H1 (cell line): ENCODE results near the gene GAN. TPM values are rescaled to one million over a fixed set of nuclear protein-coding genes. Genes with fewer than 3 reads are reported as not detected.

Source experiments
- CTCF ChIA-PET: fragments of 300-600 bp; sonication (Branson Sonifier 250); formaldehyde crosslinking; loops from one replicate; lab custom pipeline; 2021; ENCODE audit not compliant: partially characterized antibody; lab: Charles Lee
- POLR2A ChIA-PET: fragments of 300-600 bp; sonication (Branson Sonifier 250); formaldehyde crosslinking; loops from one replicate; lab custom pipeline; 2021; ENCODE audit warnings: inconsistent platforms; ENCODE audit not compliant: partially characterized antibody; lab: Charles Lee
- DNase-seq, 2 experiments: peaks; one replicate each; pipeline versions ENCODE4 v3.0.0 to v3.0.0-alpha.2; 2010 to 2022; ENCODE audit warnings: low spot score in 2 of 2, low read depth in 1 of 2, mixed read lengths in 1 of 2
- FAIRE-seq: peaks from 2 replicates; lab custom pipeline; 2011; peaks lifted over from hg19 to GRCh38; lab: Jason Lieb, UNC
- H2AFZ ChIP-seq: 2 replicates; pipeline ENCODE4 v1.8.1; 2012; ENCODE audit warnings: low read length, inconsistent platforms
- H2AK5ac ChIP-seq: 2 replicates; pipeline ENCODE4 v1.6.1; 2013; ENCODE audit warnings: low read depth, low read length
- H2BK120ac ChIP-seq: replicated peaks from 2 replicates; pipeline ENCODE3; 2013; ENCODE audit warnings: low read depth, low read length, inconsistent platforms
- H2BK12ac ChIP-seq: 2 replicates; pipeline ENCODE4 v1.6.1; 2013; ENCODE audit warnings: low read depth, low read length
- H2BK15ac ChIP-seq: 2 replicates; pipeline ENCODE4 v1.6.1; 2013; ENCODE audit warnings: low read length
- H2BK20ac ChIP-seq: 2 replicates; pipeline ENCODE4 v1.6.1; 2013; ENCODE audit warnings: low read length
- H2BK5ac ChIP-seq: 2 replicates; pipeline ENCODE4 v1.6.1; 2013; ENCODE audit warnings: low read depth, low read length
- H3K14ac ChIP-seq: 2 replicates; pipeline ENCODE4 v1.6.1; 2013; ENCODE audit warnings: inconsistent platforms; ENCODE audit not compliant: insufficient read length
- H3K18ac ChIP-seq: 2 replicates; pipeline ENCODE4 v1.6.1; 2013; ENCODE audit warnings: low read length; ENCODE audit errors: extremely low read depth
- H3K23ac ChIP-seq: 2 replicates; pipeline ENCODE4 v1.6.1; 2013; ENCODE audit warnings: inconsistent platforms; ENCODE audit not compliant: insufficient read length
- H3K23me2 ChIP-seq: 2 replicates; pipeline ENCODE4 v1.6.1; 2013; ENCODE audit warnings: low read depth, low read length
- H3K27ac ChIP-seq: 2 replicates; pipeline ENCODE4 v1.6.1; 2011; ENCODE audit warnings: low read depth, low read length, inconsistent platforms
- H3K27me3 ChIP-seq, 4 experiments: replicated peaks in 1 of 4; 1 replicate in 1 of 4; 2 replicates in 3 of 4; pipeline versions ENCODE4 v1.6.1 to v1.8.1; 2011 to 2013; ENCODE audit warnings: low read length in 3 of 4, mild to moderate bottlenecking in 3 of 4, inconsistent platforms in 2 of 4, mixed read lengths in 2 of 4, moderate library complexity in 1 of 4; ENCODE audit not compliant: control insufficient read depth in 3 of 4, insufficient read depth in 3 of 4; ENCODE audit errors: extremely low read depth in 1 of 4
- H3K36me3 ChIP-seq, 4 experiments: 2 replicates each; pipeline versions ENCODE4 v1.6.1 to v1.8.1; 2011 to 2013; ENCODE audit warnings: mild to moderate bottlenecking in 4 of 4, low read length in 3 of 4, moderate library complexity in 2 of 4, control low read depth in 1 of 4, inconsistent platforms in 1 of 4; ENCODE audit not compliant: insufficient read depth in 4 of 4, control insufficient read depth in 2 of 4
- H3K4ac ChIP-seq: replicated peaks from 2 replicates; pipeline ENCODE3; 2013; ENCODE audit warnings: low read length, low read depth, mixed read lengths, inconsistent platforms; ENCODE audit not compliant: insufficient read length
- H3K4me1 ChIP-seq, 4 experiments: replicated peaks in 1 of 4; 1 replicate in 1 of 4; 2 replicates in 3 of 4; pipeline versions ENCODE4 v1.6.1 to v1.8.1; 2011 to 2013; ENCODE audit warnings: low read length in 3 of 4, inconsistent platforms in 2 of 4, mixed read lengths in 1 of 4; ENCODE audit not compliant: insufficient read depth in 4 of 4, control insufficient read depth in 3 of 4
- H3K4me2 ChIP-seq, 2 experiments: 2 replicates each; pipeline versions ENCODE4 v1.6.1 to v1.8.1; 2011 to 2013; ENCODE audit warnings: low read depth in 2 of 2, low read length in 2 of 2, control low read depth in 1 of 2, inconsistent platforms in 1 of 2, mild to moderate bottlenecking in 1 of 2; ENCODE audit not compliant: insufficient read depth in 1 of 2
- H3K4me3 ChIP-seq, 4 experiments: fragments of 200-600, 300-600 bp in 1 of 4; sonication (generic), shearing (Covaris generic), sonication (Bioruptor Twin) in 1 of 4; 2 replicates each; pipeline versions ENCODE4 v1.5.1 to v1.8.1; 2011 to 2016; ENCODE audit warnings: low read length in 4 of 4, low read depth in 3 of 4, control low read depth in 2 of 4, inconsistent platforms in 2 of 4, mild to moderate bottlenecking in 2 of 4, mixed read lengths in 1 of 4, moderate library complexity in 1 of 4; ENCODE audit not compliant: insufficient read depth in 2 of 4; ENCODE audit errors: extremely low read depth in 1 of 4
- H3K56ac ChIP-seq: replicated peaks from 2 replicates; pipeline ENCODE3; 2013; ENCODE audit warnings: low read depth, mild to moderate bottlenecking, mixed read lengths, low read length, inconsistent platforms; ENCODE audit not compliant: insufficient read length
- H3K79me1 ChIP-seq: 2 replicates; pipeline ENCODE4 v1.6.1; 2013; ENCODE audit warnings: low read depth, low read length, control low read depth
- H3K79me2 ChIP-seq, 2 experiments: 2 replicates each; pipeline versions ENCODE4 v1.6.1 to v1.8.1; 2012 to 2013; ENCODE audit warnings: low read length in 2 of 2, mild to moderate bottlenecking in 2 of 2, inconsistent platforms in 1 of 2; ENCODE audit not compliant: insufficient read depth in 2 of 2, control insufficient read depth in 1 of 2
- H3K9ac ChIP-seq, 4 experiments: replicated peaks in 1 of 4; 1 replicate in 1 of 4; 2 replicates in 3 of 4; pipeline versions ENCODE4 v1.6.1 to v1.8.1; 2011 to 2013; ENCODE audit warnings: low read depth in 3 of 4, low read length in 3 of 4, control low read depth in 2 of 4, mild to moderate bottlenecking in 2 of 4, moderate library complexity in 2 of 4, inconsistent platforms in 1 of 4; ENCODE audit errors: extremely low read depth in 1 of 4
- H3K9me3 ChIP-seq, 2 experiments: 2 replicates each; pipeline versions ENCODE4 v1.6.1 to v1.8.1; 2012 to 2013; ENCODE audit warnings: mild to moderate bottlenecking in 2 of 2, moderate library complexity in 2 of 2, control low read depth in 1 of 2, inconsistent platforms in 1 of 2, low read depth in 1 of 2, low read length in 1 of 2, mixed read lengths in 1 of 2; ENCODE audit not compliant: insufficient read depth in 2 of 2
- H4K20me1 ChIP-seq, 2 experiments: replicated peaks in 1 of 2; 2 replicates each; pipeline versions ENCODE3 to v1.8.1; 2011 to 2013; ENCODE audit warnings: inconsistent platforms in 2 of 2, low read length in 2 of 2, mild to moderate bottlenecking in 1 of 2; ENCODE audit not compliant: insufficient read depth in 2 of 2, control insufficient read depth in 1 of 2
- H4K5ac ChIP-seq: 2 replicates; pipeline ENCODE4 v1.6.1; 2013; ENCODE audit warnings: low read length, low read depth, mixed read lengths, inconsistent platforms; ENCODE audit not compliant: insufficient read length
- H4K8ac ChIP-seq: 2 replicates; pipeline ENCODE4 v1.8.0; 2013; ENCODE audit warnings: mild to moderate bottlenecking, moderate library complexity, low read length, inconsistent platforms; ENCODE audit not compliant: insufficient read depth; ENCODE audit errors: extremely low read depth
- H4K91ac ChIP-seq: replicated peaks from 2 replicates; pipeline ENCODE3; 2013; ENCODE audit warnings: low read length, mixed read lengths, inconsistent platforms; ENCODE audit not compliant: insufficient read length
- EP300 ChIP-seq, 2 experiments: IDR thresholded peaks; 1 replicate in 1 of 2; 2 replicates in 1 of 2; pipeline ENCODE4 v1.6.1; 2011 to 2012; ENCODE audit warnings: low read depth in 2 of 2, low read length in 2 of 2, mild to moderate bottlenecking in 2 of 2, borderline replicate concordance in 1 of 2, inconsistent platforms in 1 of 2, moderate library complexity in 1 of 2
- EZH2 ChIP-seq: fragments of 200-600 bp; sonication (generic); IDR thresholded peaks from 2 replicates; pipeline ENCODE4 v1.7.1; 2012; ENCODE audit warnings: low read depth, mild to moderate bottlenecking, moderate library complexity, low read length, inconsistent platforms; ENCODE audit not compliant: severe bottlenecking
- GABPA ChIP-seq: IDR thresholded peaks from 2 replicates; pipeline ENCODE4 v1.6.1; 2011; ENCODE audit warnings: mild to moderate bottlenecking, low read length, moderate library complexity, borderline replicate concordance; ENCODE audit not compliant: insufficient read depth
- NANOG ChIP-seq: IDR thresholded peaks from 2 replicates; pipeline ENCODE4 v1.6.1; 2011; ENCODE audit warnings: low read length, low read depth, mild to moderate bottlenecking, inconsistent platforms; ENCODE audit not compliant: insufficient read depth, poor library complexity, severe bottlenecking
- WGBS, 2 experiments: shearing (Covaris generic) in 1 of 2; methylation state at CpG; one replicate each; pipeline versions ENCODE4 v1.1.6 to v1.1.7; 2013 to 2015; ENCODE audit warnings: low lambda C conversion rate in 2 of 2, mixed read lengths in 2 of 2, inconsistent platforms in 1 of 2, low coverage in 1 of 2, missing lambda C conversion rate in 1 of 2; ENCODE audit not compliant: insufficient replicate concordance in 2 of 2, insufficient coverage in 1 of 2, insufficient read length in 1 of 2; ENCODE audit errors: extremely low coverage in 1 of 2, missing lambda C conversion rate in 1 of 2; 5-methylcytosine and 5-hydroxymethylcytosine counted together
- long read RNA-seq, 2 experiments: library from RNA in 1 of 2; library from capped mRNA in 1 of 2; stranded (forward); transcript quantifications; one replicate each; pipeline ENCODE4 v2.0.0, GENCODE V29; 2021; ENCODE audit warnings: inconsistent platforms in 1 of 2
- polyA minus RNA-seq, 3 experiments: library from RNA; depleted of rRNA, polyadenylated mRNA; stranded (reverse); fragments of >200 nt; gene quantifications; 1 replicate in 2 of 3; 2 replicates in 1 of 3; pipeline ENCODE4 v1.2.3, GENCODE V29; 2011
- polyA plus RNA-seq, 7 experiments: library from polyadenylated mRNA; depleted of rRNA in 3 of 7; stranded (reverse) in 5 of 7; unstranded in 2 of 7; fragments of >200 nt in 5 of 7; fragments of 200-250 nt in 2 of 7; gene quantifications; 1 replicate in 5 of 7; 2 replicates in 1 of 7; 4 replicates in 1 of 7; pipeline versions ENCODE4 v1.2.1 to v1.2.3, GENCODE V29; 2011 to 2013; ENCODE audit warnings: missing spikeins in 2 of 7, mixed read lengths in 2 of 7
- total RNA-seq: library from RNA; stranded (reverse); fragmentation: NEBNext Ultra II Directional; extraction: Animal tissue kit (Norgen Biotek cat#: 25700); gene quantifications from 2 replicates; pipeline ENCODE4 v1.2.1, GENCODE V29; 2021

The GAN gene, protein sequence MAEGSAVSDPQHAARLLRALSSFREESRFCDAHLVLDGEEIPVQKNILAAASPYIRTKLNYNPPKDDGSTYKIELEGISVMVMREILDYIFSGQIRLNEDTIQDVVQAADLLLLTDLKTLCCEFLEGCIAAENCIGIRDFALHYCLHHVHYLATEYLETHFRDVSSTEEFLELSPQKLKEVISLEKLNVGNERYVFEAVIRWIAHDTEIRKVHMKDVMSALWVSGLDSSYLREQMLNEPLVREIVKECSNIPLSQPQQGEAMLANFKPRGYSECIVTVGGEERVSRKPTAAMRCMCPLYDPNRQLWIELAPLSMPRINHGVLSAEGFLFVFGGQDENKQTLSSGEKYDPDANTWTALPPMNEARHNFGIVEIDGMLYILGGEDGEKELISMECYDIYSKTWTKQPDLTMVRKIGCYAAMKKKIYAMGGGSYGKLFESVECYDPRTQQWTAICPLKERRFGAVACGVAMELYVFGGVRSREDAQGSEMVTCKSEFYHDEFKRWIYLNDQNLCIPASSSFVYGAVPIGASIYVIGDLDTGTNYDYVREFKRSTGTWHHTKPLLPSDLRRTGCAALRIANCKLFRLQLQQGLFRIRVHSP
- total RNA-seq (23.9 and 25.6 TPM in 2 replicates), polyA plus RNA-seq (2011; rRNA removed) (3.3 and 4.5 TPM in 2 replicates), polyA minus RNA-seq (2011; rRNA and poly(A)+ RNA removed) (30.6 and 41.7 TPM in 2 replicates)
- 4.0 TPM for polyA plus RNA-seq (2011; cell fraction: cytosol; rRNA removed)
- polyA plus RNA-seq (2011; cell fraction: nucleus; rRNA removed), result 4.5 TPM
- polyA plus RNA-seq (2012, experiment 1 of 2), result 3.1 to 4.3 TPM (median 3.5 TPM) in 4 replicates
- 0.39 TPM for polyA plus RNA-seq (2012, experiment 2 of 2)
- polyA plus RNA-seq (2013, experiment 1 of 2), result 8.6 TPM
- polyA plus RNA-seq (2013, experiment 2 of 2), result 7.1 TPM
- 25.4 TPM for polyA minus RNA-seq (2011; cell fraction: cytosol; rRNA and poly(A)+ RNA removed)
- 23.5 TPM for polyA minus RNA-seq (2011; cell fraction: nucleus; rRNA and poly(A)+ RNA removed)
- long read RNA-seq, experiment 1, full-length matches to known transcripts, result 2 of 12 reads
- long read RNA-seq, experiment 1, partial matches to known transcripts, result 2 of 12 reads
- long read RNA-seq, experiment 1, other reads (novel, unspliced or antisense), result 8 of 12 reads
- long read RNA-seq, experiment 2, partial matches to known transcripts, result 0 of 2 reads
- long read RNA-seq, experiment 2, other reads (novel, unspliced or antisense), result 2 of 2 reads

DNA sequence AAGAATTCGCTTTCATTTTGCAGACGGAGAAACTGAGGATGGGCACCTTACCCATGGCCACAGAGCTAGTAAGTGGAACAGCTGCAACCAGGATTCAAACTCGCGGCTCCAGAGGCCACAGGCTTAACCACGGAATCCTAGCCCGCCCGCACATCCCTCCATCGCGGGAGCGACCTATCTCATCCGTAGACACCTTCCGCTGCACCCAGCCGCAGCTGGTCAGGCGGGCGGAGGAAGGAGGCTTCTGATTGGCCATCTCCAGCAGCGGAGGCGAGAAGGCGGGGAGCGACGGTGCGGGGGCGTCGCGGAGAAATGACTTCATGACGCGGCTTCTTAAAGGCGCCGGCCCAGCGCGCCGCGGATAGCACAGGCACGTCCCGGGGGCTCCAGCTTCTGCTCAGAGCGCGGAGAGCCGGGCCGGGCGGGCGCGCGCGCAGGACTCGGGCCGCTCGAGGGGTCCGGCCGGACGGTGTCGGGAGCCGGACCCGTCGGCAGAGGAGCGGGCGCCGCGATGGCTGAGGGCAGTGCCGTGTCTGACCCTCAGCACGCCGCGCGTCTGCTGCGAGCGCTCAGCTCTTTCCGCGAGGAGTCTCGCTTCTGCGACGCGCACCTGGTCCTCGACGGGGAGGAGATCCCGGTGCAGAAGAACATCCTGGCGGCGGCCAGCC lies at the start of gene GAN:
TSS of gene GAN (plus strand) at position 360 of the 668 bp plus-strand sequence. CDS start at position 512, 152 bp downstream.
- H3K9me3 ChIP-seq, result no peaks in the 10 kb centered on the region
- no peak within 1 kb of the TSS for H3K14ac ChIP-seq
- peak within 1 kb of the TSS; percentile 88 to 99 for H3K4me2 ChIP-seq
- POLR2A ChIA-PET, result interaction anchor here (0.7 to 2.5 kb wide), 34 partner anchors 8 to 464 kb away, joined by 3 to 23 read pairs (median 4); partner anchors contain the start of genes BCO1, C16orf46 and PLCG2
- peak within 1 kb of the TSS; percentile 48 for H3K4ac ChIP-seq
- peak within 1 kb of the TSS; percentile 97 for H2BK5ac ChIP-seq
- H3K4me3 ChIP-seq, result peak within 1 kb of the TSS; percentile 94 to 98 (median 94)
- peak within 1 kb of the TSS; percentile 95; the same call in 1 of the 2 replicates for H2BK12ac ChIP-seq
- H3K56ac ChIP-seq, result peak within 1 kb of the TSS; percentile 50
- CTCF ChIA-PET, result interaction anchor here (0.8 to 1.7 kb wide), 4 partner anchors 13 to 110 kb away, joined by 3 to 5 read pairs (median 4); no protein-coding TSS in a partner anchor
- H2BK120ac ChIP-seq, result no peak within 1 kb of the TSS
- peak within 1 kb of the TSS; percentile 81 for H3K18ac ChIP-seq
- no peak within 1 kb of the TSS; the same call in 1 of the 2 replicates for H2BK15ac ChIP-seq
- H3K27me3 ChIP-seq, result no peaks in the 10 kb centered on the region
- peak within 1 kb of the TSS; percentile 96 for H2AK5ac ChIP-seq
- 2% methylated on average over 68 of the region's 75 CpGs; no CpG with 5 or more reads in 1 of the 2 experiments for WGBS, 2 experiments
- H3K4me1 ChIP-seq, result peaks cover 0 to 13% (median 6%) of the 10 kb centered on the region in 4 experiments; a peak in 4 of 7 replicates
- H4K20me1 ChIP-seq, result peaks cover 5 to 10% of the 10 kb centered on the region in 2 experiments
- H3K79me1 ChIP-seq, result peaks cover 8% of the 10 kb centered on the region; the same call in 1 of the 2 replicates
- FAIRE-seq (no peak), DNase-seq (peak; percentile 83 to 95)
- H3K23ac ChIP-seq, result no peak within 1 kb of the TSS
- peaks cover 0 to 8% (median 0%) of the 10 kb centered on the region in 4 experiments; a peak in 2 of 8 replicates for H3K36me3 ChIP-seq
- H3K27ac ChIP-seq, result peak within 1 kb of the TSS; percentile 85
- H3K9ac ChIP-seq, result peak within 1 kb of the TSS; percentile 85 to 98 (median 90)
- H4K91ac ChIP-seq, result peak within 1 kb of the TSS; percentile 1
- H4K5ac ChIP-seq, result peak within 1 kb of the TSS; percentile 76
- peaks cover 19% of the 10 kb centered on the region for H3K23me2 ChIP-seq
- peak within 1 kb of the TSS; percentile 62; the same call in 1 of the 2 replicates for H2BK20ac ChIP-seq
- peak within 1 kb of the TSS; percentile 97; the same call in 1 of the 2 replicates for H4K8ac ChIP-seq
- H3K79me2 ChIP-seq, result peaks cover 12 to 79% of the 10 kb centered on the region in 2 experiments
- H2AFZ ChIP-seq, result no peak within 1 kb of the TSS
- no peak for TF ChIP-seq GABPA
- no peak for TF ChIP-seq EZH2
- no peak for TF ChIP-seq EP300 (IDR thresholded peaks at IDR 0.05; ENCODE audit: borderline replicate concordance in 1 of 2, low read depth in 2 of 2, low read length in 2 of 2)
- TF ChIP-seq NANOG, result no peak
